NCI-H128 (cell line): Measurements from ENCODE around the gene AK4.
A peak's percentile ranks its signal among the peaks of the same experiment; 100 is the strongest.
"Not testable (repeated sequence)": the region's sequence is repeated elsewhere in the genome, so short reads cannot be mapped to it uniquely, and the experiment has no call there.

Experiments used
- DNase-seq: peaks from one replicate; lab custom pipeline; 2025; ENCODE audit not compliant: unreplicated experiment; lab: John Stamatoyannopoulos, UW

The AK4 gene

DNA sequence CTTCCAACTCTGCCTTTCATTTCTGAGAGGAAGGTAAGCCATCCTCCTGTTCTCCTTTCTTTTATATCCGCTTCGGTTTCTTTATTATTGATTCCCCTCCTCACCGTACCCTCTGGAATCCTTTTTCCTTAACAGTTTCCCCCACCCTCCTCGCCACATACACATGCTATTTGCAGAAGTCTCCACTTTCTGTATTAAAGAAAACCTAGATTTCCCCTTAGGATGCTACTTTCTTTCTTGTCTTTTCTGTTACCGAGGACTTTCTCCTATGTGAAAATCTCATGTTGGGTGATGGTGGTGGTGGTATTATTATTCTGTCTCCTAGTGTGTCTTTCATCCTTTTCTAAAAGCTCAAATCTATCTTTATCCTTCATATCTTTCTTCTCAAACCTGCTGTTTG lies 62.3 kb downstream of the AK4 start:
- no peak for DNase-seq

DNA sequence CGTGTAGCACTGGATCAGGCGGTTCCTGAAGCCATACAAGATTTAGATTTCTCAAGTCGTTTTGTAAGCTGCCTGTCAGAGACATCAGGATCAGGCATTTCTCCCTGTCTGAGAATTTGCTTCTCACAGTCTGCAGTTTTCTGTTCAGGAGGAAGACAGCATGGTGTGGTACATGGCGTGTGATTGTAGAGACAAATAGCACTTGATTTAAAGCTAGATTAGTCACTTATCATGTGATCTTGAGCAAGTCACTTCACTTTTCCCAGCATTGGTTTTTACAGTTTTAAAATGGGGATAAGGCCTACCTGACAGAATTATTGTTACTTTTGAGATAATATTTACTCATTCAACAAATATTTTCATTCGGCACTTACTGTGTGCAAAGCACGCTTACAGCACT lies 63.3 kb downstream of the AK4 start:
- no peak for DNase-seq

DNA sequence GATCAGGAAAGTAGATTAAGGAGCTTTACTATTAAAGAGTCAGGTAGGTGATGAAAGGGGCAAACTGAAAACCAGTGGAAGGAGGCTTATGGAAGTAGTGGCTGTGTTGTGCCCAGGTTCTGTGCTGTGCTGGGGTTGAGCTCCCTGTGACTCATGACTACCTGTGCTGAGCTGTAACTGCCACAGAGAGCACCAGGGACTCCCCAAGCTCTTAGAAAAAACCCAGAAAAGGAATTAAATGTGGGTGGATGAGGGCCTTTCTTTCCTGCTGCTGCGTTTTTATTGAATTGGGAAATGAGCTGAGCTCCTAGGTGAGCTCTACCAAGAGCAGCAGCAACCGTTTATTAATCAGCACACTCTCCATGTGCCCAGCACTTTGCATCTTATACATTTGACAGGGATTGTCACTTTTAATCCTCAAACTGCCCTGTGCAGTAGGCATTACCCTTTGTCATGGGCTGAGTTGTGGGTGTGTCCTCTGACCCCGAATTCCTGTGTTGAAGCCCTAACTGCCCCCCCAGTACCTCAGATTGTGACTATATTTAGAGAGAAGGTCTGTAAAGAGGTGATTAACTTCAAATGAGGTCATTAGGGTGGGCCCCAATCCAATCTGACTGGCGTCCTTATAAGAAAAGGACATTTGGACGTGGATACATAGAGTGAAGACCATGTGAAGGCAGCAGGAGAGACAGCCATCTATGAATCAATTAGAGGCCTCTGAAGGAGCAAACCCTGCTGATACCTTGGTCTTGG lies 65.4 kb downstream of the AK4 start:
- DNase-seq = no peak

DNA sequence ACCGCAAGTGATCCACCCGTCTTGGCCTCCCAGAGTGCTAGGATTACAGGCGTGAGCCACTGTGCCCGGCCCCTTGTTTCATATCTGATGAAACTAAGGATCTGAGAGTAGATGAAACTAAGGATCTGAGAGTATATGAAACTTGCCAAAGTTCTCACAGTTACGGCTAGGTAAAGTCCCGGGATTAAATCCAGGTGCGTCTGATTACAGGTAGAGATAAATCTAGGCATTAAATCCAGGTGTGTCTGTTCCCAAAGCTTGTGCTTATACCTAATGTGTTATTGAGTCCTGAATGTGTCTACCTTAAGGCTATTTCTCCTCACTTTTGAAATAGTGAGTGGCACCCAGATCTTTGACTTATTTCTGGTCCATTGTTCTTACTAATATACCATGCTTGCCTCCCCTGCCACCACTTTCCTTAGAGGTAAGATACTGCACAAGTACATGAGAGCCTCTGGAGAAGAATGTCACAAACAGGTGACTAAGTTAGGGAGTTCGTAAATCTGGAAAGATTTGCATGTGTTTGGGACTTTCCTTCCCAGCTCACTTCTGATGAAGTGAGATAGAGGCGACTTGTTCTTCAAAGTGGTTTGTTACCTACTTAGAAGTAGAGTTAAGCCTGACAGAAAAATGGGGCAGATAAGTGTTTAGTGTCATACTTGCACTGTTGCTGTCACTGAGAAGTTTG lies 66.5 kb downstream of the AK4 start:
- no peak for DNase-seq

DNA sequence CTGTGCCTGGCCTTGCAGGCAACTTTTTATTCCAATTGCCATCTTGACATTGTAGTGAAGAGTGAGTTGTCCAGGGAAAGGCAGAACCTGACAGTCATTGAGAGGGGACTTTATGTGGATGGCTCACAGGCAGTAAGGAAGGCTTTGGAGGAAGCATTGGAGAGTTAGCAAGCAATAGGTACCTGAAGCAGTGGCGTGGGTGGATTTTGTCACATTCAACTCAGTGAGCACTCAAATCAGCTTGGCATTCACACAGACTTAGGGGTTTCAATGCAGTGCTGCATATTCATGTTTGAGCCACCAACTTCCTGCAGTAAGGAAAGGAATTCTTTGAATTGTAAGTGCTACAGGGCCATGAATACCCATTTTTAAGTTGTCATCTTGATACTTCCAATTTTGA lies 69.0 kb downstream of the AK4 start:
- no peak for DNase-seq

DNA sequence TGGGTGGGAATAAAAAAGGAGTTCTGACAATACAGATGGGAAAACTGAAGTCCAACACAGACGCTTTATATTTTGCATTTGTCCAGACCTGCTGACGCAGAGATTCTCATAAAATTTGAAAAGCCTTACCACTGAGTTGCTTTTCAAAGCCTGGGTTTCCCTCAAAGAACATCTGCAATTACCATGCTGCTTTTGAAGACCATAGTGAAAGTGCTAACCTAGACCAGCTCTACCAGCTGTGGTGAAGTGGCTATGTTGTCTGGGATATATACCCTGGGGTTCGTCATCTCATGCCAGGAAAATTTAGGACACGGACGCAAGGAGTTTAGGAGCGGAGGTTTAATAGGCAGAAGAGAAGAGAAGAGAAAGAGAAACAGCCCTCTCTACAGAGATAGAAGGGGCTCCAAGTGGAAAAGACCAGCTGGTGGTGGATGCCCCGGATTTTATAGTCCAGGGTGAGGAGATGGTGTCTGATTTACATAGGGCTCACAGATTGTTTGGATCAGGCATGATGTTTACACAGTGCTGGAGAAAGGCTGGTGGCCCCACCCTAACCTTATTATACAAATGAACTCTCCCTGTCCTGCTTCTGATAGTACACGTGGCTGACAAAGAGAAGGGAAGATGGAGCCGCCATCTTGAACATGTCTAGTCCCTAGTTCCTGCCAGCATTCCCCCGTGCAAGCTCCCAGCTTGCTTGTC lies 73.8 kb downstream of the AK4 start:
- DNase-seq = no peak

DNA sequence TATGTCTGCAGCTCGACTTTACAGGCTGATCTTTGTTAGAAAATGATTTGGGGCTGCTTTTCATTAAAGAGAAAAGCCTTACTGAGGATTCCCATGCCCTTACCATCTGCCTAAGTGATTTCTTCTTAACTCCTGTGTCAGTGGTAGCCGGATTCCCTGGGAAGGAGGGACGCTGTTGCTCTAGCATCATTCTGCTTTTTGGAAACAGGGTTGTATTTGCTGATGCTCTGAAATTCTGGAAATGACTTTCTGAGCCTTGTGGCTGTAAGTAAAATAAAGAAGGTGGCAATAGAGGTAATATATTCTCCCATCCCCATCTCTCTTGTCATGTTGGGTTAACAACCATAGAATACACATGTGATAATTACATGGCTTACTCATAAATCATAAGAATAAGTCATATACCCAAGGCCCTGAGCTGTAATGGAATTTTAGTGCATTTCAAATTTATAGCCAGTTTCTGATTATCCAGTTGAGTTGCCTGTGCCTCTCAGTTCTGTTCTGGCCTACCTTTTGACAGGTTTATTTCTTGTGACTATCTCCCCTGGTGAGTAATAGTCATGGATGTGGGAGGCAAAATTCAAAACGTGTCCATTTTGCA lies 74.4 kb downstream of the AK4 start:
- DNase-seq = no peak

DNA sequence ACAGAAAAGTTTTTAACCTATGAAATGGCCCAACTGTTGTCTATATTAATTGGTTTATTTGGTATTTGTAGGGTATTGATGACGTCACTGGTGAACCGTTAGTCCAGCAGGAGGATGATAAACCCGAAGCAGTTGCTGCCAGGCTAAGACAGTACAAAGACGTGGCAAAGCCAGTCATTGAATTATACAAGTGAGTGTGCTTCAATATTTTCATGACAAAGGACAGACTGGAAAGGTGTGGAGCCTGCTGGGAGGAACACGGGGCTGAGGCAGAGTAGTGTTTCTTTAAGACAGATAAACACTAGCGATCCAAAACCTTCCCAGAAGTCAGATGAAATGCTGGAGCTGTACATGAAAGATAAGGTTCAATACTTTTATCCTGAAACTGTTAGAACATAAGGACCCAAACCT lies 76.7 kb downstream of the AK4 start:
- no peak for DNase-seq

DNA sequence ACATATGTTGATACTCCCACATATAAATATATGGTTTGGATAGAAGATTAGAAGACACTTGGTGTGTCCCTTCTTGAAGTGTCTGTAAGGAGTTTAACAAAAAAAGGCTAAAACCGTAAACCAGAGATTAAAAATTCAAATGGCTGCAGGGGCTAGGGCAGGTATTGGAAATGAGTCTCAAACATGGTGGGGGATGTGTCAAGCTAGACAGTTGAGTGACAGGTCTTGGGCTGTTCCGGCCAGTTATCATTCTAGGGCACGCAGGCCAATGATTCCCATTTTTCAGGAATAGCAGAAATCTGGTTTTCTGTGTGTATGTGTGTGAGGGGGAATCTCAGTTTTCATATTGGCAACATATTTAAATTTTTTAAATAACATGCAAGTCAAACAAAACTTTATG lies 77.2 kb downstream of the AK4 start:
- no peak for DNase-seq

DNA sequence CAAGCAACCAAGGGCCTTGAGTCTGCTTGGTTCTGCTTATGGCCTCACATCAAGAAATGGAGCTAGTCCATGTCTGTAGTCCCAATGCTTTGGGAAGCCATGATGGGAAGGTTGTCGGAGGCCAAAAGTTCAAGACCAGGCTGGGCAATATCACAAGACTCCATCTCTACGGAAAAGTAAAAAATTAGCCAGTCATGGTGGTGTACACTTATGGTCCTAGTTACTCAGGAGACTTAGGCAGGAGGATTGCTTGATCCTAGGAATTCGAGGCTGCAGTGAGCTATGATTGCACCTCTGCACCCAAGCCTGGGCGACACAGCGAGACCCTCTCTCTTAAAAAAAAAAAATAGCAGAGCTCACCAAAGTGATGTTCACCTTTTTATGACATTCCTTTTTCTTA lies 81.2 kb downstream of the AK4 start:
- no peak for DNase-seq

DNA sequence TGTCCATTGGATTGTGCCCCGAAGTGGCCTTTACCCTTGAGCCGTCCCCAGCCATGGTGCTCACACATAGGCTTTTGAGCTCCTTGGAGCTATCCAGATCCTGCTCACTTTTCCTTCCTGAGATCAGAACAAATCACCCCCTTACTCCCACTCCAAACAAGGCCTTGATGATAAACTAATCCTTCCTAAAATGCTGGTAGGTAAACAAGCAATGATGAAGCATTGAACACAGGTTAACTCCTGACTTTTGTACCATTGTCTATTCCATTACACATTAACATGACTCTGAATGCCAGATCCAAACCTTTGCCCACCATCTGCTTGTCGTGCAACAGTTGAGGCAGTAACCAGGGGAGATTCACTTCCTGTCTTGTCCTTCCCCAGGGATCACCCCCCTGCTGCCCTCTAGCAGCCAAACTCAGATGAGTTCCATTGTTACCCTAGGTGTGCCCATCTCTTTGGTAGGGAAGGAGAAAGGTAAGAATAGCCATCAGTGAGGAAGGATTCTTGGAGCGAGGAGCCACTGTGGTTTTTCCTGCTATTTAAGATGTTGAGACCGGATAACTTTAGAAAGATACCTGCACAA lies 81.8 kb downstream of the AK4 start:
- no peak for DNase-seq

DNA sequence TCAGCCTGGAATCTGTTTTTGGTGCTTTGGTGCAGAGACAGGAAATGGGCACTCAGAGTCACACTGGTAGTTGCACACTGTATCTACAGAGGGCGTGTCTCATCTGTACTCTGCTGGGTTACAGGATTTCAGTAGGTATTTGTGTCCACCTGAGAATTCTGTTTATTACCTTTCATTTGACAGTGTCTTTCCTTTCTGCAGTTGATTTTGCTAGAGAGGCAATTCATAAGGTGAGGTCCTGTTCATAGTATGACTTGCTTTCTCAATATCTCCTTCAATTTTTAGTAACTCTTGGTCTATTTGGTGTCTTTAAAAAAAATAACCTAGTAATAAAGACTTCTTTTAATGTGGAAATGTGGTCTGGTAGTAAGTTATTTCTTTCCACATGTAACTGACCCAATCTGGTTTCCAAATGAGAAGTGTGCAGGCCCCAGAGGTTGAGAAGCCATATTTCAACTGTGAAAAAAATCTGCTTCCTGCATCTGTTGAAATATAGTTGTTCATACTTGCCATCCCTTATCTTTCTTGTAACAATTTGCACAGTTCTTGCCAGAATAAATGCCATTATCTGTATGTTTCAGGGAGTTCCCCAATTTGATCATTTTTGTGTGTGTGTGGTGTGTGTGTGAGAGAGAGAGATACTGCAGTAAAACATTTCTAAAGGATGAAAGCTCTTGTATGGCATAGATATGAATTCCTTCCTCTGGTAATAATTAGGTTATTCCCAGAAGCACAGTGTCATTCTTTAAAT lies 82.9 kb downstream of the AK4 start:
- DNase-seq = no peak

DNA sequence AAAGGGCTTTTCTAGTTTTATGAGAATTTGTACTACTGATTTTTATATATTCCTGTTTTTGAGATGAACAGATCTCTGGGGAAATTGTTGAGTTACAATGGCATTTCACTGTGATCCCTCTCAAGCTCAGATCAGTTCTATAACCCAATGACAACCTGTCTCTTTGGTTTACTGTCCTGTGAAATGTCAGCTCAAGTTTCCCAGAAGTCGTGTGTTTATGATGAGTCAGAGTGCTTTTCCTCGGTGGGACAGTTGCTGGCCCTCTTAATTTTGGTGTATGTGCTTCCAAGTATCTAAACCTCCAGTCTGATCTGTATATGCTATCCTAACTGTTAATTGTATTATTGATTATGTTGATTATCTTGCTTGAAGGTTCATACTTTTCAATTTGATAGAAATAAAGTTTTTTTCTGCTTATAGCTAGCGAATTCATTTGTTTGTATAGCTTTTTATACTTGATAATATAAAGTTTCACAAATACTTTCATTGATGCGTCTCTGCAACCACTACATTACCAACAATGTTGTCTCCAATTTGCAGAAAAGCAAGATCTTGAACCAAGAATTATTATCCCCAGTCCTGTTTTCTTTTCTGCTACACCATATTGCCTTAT lies 83.8 kb downstream of the AK4 start:
- no peak for DNase-seq

DNA sequence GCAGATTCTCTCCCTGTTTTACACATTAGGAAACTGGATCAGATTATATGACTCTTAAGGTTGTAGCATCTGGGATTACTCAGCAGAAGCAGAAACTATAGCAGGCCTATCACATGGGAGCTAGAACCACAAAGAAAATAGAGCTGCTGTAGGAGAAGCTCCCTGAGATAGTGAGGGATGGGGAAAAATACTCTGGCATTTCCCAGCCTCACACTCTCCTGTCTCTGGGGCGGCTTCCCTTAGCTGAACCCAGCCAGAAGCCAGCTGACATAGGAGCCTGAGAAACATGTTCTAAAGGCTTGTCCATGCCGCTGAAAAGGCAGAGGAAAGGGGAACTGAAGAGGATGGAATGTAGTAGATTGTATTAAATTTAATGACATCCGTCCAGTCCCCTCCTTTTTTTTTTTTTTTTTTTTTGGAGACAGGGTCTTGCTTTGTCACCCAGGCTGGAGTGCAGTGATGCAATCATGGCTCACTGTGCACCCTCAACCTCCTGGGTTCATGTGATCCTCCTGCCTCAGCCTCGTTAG lies 84.5 kb downstream of the AK4 start:
- DNase-seq = no peak

DNA sequence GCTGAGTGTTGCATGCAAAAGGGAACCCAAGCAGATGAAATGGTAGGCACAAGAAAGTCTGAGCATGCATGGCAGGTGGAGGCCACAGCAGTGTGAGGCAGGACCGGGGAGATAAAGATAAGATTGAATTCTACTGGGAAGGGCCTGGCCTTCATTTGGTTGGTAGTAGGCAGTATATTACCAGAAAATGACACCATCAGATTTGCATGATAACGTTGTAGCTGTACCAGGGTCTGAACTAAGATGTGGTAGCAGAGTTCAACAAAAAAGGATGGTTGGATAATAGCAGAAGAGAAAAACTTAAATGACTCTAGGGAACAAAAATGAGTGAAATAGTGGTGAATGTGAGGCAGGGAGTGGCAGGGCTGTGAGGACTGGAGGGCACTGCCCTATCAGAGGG lies 85.8 kb downstream of the AK4 start:
- DNase-seq = no peak

DNA sequence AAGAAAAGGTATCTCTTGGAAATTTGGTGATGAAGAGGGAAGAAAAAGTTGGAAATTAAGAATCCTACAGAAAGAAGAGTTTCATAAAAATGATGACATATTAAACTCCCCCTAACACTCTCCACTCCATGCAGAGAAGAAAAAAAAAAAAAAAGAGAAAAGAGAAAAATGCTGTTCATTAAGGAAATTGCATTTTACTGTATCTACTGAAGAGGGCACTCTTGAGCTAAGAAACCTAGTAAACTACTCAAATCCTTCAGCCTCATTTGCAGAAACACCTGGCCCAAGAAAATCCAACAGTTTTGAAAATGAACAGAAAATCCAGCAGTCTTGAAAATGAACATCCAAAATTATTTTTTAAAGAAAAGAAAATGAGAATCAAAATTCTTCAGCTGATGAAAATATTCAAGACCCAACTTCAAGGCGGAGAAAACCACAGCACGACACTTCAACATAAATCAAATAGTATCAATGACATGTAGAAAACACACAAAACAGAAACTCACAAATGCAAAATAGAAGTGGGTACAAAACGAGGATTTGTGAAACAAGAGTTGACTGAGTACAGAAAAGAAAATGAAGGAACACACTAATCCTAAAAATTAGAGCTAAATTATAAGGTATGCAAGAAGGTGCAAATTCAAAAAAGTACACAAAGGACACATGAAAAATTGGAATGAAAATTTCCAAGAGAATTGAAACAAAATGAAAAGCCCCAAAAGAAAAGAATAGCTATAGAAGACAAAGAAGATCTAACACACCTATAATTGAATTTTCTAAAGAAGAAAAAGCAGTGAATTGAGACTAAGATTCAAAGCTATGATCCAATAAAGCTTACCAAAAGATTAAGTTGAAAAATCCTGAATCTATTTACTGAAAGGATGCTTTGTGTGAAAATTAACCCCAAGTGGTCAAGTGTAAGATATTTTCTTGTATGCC lies 88.1 kb downstream of the AK4 start:
- peak; percentile 55 for DNase-seq

DNA sequence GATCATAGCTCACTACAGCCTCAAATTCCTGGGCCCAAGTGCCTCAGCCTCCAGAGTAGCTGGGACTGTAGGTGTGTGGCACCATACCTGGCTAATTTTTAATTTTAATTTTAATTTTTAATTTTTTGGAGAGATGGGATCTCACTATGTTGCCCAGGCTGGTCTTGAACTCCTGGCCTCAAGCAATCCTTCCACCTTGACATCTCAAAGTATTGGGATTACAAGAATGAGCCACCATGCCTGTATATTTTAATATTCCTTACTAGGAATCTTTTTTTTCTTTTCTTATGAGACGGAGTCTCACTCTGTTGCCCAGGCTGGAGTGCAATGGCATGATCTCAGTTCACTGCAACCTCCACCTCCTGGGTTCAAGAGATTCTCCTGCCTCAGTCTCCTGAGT lies 89.1 kb downstream of the AK4 start:
- DNase-seq = not testable (repeated sequence)

DNA sequence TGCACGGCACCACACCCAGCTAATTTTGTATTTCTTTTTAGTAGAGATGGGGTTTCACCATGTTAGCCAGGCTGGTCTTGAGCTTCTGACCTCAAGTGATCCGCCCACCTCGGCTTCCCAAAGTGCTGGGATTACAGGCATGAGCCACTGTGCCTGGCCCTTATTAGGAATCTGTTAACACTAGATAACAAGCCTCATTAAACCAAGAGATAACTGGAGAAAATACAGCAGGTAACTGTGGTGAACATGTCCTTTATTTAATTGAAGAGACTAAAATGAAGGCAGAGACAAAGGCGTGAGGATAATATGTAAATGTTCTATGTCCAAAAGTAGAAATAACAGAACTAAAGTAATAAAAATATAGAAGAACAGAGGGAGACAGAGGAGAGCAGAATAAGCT lies 89.5 kb downstream of the AK4 start:
- DNase-seq = no peak

DNA sequence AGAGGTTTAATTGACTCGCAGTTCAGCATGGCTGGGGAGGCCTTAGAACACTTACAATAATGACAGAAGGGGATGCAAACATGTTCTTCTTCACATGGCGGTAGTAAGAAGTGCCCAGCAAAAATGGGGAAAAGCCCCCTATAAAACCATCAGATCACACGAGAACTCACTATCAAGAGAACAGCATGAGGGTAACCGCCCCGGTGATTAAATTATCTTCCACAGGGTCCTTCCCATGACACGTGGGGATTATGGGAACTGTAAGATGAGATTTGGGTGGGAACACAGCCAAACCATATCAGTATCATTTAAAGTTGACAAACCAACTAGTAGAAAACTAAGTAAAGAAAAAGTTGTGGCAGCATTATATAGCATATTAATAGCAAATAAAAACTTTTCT lies 90.0 kb downstream of the AK4 start:
- DNase-seq = no peak
